D721Med (cell line): ENCODE results near the gene SENP6.
A peak's percentile ranks its signal among the peaks of the same experiment; 100 is the strongest.

ENCODE experiments used
- DNase-seq: peaks from one replicate; pipeline ENCODE4 v3.0.0; 2011; ENCODE audit warnings: low spot score; ENCODE audit not compliant: insufficient read length
- FAIRE-seq: peaks from 2 replicates; lab custom pipeline; 2011; peaks lifted over from hg19 to GRCh38; lab: Jason Lieb, UNC
- TF ChIP-seq, protein P1 (sequence below): IDR thresholded peaks from 2 replicates; pipeline ENCODE4 v1.5.1; 2012; ENCODE audit warnings: mild to moderate bottlenecking, control low read depth; ENCODE audit not compliant: insufficient read depth; ENCODE audit errors: missing control alignments

Gene SENP6

DNA sequence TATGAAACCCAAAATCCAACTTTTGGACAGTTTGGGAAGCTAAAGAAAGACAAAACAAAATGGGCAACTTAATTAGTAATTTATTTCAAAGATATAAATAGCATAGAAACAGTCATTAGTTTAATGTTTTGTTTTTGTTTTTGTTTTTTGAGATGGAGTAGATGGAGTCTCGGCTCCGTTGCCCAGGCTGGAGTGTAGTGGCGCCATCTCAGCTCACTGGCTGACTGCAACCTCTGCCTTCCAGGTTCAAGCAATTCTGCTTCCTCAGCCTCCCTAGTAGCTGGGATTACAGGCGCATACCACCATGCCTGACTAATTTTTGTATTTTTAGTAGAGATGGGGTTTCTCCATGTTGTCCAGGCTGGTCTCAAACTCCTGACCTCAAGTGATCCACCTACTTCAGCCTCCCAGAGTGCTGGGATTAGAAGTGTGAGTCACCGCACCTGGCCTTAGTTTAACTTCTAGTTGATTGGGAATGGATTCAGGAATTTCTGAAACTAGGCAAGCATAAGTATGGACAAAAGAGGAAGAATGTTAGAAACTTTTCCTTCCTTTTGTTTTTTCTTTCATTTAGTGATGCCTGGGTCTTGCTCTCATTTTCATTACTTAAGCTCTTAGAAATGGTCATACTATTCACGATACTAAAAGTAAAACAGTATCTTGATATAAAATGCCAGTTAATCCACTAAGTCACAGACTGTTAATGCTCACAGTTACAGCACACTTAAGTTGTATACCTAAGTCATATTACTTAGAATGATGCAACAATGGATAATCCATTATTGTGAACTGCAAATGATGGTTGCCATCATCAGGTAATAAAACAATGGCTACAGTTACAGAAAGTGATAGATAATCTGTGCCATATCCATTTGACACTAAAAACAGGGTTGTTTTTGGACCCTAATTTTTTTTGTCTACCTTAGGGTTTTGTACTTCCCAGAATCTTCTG lies 8.2 kb downstream of the SENP6 start:
- DNase-seq (no peak), FAIRE-seq (peak; percentile 68)
- TF ChIP-seq, protein P1, sequence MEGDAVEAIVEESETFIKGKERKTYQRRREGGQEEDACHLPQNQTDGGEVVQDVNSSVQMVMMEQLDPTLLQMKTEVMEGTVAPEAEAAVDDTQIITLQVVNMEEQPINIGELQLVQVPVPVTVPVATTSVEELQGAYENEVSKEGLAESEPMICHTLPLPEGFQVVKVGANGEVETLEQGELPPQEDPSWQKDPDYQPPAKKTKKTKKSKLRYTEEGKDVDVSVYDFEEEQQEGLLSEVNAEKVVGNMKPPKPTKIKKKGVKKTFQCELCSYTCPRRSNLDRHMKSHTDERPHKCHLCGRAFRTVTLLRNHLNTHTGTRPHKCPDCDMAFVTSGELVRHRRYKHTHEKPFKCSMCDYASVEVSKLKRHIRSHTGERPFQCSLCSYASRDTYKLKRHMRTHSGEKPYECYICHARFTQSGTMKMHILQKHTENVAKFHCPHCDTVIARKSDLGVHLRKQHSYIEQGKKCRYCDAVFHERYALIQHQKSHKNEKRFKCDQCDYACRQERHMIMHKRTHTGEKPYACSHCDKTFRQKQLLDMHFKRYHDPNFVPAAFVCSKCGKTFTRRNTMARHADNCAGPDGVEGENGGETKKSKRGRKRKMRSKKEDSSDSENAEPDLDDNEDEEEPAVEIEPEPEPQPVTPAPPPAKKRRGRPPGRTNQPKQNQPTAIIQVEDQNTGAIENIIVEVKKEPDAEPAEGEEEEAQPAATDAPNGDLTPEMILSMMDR, result no peak

DNA sequence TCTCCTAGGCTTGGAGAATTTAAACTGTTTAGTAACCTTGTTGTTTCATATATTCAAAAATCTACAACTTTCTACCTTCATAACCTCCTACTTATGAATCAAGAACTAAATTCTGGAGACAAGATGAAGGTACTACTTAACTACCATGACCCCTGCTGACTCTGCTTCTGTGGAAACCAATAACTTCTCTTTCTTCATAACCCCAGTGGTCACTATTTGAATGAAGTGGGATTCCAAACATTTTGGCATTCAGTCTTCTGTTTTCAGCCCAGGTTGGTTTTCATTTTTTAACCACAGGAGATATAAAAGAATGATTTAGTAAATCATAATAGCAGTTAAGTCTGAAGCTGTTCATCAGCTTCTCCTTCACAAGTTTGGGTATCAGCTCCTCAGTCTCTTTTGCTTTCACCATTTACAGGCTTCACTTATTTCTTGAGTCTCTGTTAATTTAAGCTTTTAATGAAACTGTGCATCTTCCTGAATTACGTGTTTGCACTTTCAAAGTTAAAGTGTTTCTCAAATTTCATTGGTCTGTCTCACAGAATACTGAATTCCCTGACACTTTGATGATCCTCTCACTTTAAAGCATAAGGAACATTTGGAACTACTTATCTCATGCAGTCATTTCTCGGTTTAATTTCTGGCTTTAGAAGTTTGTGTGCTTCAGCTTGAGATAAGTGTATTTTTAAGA lies 9.5 kb downstream of the SENP6 start:
- FAIRE-seq, result no peak
- TF ChIP-seq, protein P1, result no peak
- no peak for DNase-seq

DNA sequence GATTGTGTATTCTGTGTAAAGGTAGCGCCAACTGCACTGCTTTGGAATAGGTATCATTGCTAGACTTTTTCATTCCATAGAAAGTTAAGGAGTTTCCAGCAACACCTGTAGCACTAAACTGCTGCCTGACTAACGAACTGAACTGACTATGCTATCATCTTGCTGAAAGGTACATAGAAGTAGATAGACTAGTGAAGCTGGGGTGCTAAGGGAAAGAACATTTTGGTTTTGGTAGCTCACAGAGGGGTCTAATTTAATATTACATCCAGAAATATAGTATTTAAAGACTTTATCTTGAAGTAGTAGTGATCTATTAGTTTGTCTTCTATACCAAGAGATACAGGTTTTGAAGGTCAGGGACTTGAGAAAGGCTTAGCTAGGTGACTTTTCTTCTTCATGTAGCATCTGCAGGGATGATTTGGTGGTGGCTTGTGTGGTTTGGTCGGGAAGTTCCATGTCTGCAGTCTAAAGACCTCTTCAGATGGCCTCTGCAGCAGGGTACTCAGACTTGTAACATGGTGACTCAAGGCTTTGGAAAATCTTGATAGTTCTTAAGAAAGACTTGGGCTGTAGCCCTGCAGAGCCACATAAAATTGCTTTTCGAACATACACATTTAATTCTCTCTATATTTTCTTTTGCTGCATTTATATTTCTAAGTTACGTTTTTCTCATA lies 10.2 kb downstream of the SENP6 start:
- no peak for FAIRE-seq

DNA sequence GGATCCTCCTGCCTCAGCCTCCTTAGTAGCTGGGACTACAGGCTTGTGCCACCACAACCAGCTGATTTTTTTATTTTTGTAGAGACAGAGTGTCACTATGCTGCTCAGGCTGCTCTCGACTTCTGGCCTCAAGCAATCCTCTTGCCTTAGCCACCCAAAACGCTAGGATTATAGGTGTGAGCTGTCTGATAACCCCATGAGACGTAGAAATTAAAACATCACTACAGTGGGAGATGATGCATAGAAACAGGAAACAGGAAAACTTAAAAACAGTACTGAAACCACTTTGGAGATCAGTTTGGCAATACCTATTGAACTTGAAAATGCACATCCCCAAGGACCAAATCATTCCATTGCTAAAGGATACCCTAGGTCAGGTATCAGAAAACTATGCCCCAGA lies 10.8 kb downstream of the SENP6 start:
- no peak for DNase-seq
- FAIRE-seq, result no peak
- TF ChIP-seq, protein P1, result no peak

More for the DNA sequence above, 10.2 kb downstream of the SENP6 start:
- DNase-seq, result no peak
- TF ChIP-seq, protein P1, result no peak

DNA sequence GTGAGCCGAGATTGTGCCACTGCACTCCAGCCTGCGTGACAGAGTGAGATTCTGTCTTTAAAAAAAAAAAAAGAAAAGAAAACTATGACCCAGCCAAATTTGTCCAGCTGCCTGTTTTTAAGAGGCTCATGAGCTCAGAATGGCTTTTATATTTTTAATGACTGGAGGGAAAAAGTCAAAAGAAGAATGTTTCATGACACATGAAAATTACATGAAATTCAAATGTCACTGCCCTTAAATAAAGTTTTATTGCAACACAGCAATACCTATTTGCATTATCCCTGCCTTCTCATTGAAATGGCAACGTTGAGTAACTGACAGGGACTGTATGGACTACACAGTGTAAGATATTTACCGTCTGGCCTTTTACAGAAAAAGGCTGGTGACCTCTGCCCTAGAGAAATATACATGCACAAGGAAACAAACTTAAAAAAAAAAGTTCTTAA lies 11.4 kb downstream of the SENP6 start:
- FAIRE-seq (no peak), DNase-seq (no peak)
- TF ChIP-seq, protein P1, result no peak

DNA sequence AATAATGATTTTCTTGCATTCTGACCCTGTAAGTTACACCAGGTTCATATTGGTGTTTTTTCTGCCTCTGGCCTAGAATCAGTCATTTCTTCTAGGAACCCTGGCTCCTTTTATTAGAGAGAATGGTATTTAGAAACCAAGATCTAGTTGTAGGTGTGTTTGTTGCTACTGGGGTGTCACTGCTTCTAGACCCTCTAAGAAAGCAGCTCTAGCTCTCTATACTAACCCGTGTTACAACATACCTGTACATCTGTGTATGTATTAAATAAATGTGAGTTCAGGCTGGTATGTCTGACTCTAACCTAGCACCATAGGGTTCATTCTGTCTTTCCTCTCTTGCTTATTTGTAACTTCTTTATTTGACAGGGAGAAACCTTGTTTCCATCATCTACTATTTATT lies 16.8 kb downstream of the SENP6 start:
- DNase-seq (no peak), FAIRE-seq (no peak)
- TF ChIP-seq, protein P1, result no peak
